Measurements from ENCODE around the gene ATAD3B.
"Not testable (repeated sequence)": the region's sequence is repeated elsewhere in the genome, so short reads cannot be mapped to it uniquely, and the experiment has no call there.

ATAD3B gene

DNA sequence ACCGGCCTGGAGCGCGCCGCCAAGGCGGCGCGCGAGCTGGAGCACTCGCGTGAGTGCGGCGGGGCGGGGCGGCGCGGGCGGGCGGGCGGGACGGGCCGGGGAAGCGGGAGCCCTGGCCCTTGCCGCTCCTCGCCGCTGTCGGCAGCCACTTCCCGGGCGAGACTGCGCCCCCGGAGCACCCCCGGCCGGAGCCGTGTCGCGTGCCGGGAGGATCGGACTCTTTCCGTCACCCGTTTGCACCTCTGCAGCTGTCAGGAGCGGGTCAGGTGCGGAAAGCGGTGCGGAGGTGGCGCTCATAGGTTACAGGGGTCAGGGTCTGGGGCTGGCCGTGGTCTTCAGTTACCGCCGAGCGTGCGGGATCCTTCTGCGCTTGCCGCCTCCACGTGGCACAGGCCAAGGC, 40.9 kb downstream of the ATAD3B start:
- H3K27ac Mint-ChIP-seq = peak overlapping the region; percentile 89
- H3K27me3 Mint-ChIP-seq, H3K9me3 Mint-ChIP-seq: not testable (repeated sequence)
- intact Hi-C loops (cut with micrococcal nuclease) = loop anchor here (5.0 kb wide), 1 partner anchor 105 kb away; the partner anchor contains the start of gene MIB2
- peaks cover 34% of the 10 kb centered on the region for H3K36me3 Mint-ChIP-seq (ENCODE audit: low read depth)
- peaks cover 14% of the 10 kb centered on the region for H3K4me1 Mint-ChIP-seq (ENCODE audit: low read depth)
- peak overlapping the region; percentile 72 for H3K4me3 Mint-ChIP-seq

DNA sequence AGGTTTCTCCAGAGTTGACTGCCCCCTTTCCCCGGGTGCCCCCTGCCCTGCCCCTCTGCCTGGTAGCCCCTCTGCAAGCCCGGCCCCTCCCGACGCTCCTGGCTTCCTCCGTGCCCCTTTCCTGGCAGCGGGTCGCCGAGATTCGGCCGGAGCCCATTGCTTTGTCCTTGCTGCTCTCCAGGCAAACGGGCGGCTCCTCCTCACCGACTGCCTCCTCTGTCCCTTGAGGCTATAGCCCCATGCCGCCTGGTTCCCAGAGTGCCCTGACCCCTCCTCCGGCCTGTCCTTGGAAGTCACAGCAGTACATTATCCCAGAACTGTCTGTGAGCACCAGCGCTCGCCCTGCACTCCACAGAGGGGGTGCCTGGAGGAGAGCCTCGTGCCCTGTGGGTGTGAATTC, 42.1 kb downstream of the ATAD3B start:
- not testable (repeated sequence) for H3K9me3 Mint-ChIP-seq, H3K27ac Mint-ChIP-seq, H3K27me3 Mint-ChIP-seq
- Mint-ChIP-seq H3K4me3 (peak overlapping the region; percentile 53), H3K36me3 (ENCODE audit: low read depth) (peaks cover 46% of the 10 kb centered on the region), H3K4me1 (ENCODE audit: low read depth) (peaks cover 14% of the 10 kb centered on the region)
- intact Hi-C loops (cut with micrococcal nuclease) = loop anchor here (5.0 kb wide), 1 partner anchor 104 kb away; the partner anchor contains the start of gene MIB2

DNA sequence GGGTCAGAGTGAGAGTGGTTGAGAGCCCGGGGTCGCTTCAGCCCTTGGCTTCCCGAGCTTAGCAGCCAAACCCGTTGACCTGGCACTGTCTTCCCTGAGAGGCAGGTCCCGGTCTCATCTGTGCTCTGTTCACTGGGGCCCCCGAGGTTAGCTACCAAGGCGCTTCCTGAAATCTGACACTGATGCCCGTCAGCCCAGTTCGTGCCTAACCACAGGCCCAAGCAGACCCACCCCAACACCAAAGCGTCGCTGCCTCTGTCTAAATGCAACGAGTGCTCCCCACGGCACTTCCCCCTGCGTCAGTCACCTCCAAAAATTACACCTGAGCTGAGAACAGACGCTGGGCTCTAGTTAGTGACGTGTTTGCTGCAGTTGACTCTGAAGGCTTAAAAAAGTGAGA, 42.8 kb downstream of the ATAD3B start:
- H3K27ac Mint-ChIP-seq, H3K9me3 Mint-ChIP-seq, H3K4me3 Mint-ChIP-seq, H3K27me3 Mint-ChIP-seq: not testable (repeated sequence)
- Mint-ChIP-seq H3K36me3 (ENCODE audit: low read depth) (peaks cover 50% of the 10 kb centered on the region), H3K4me1 (ENCODE audit: low read depth) (peaks cover 14% of the 10 kb centered on the region)
- intact Hi-C loops (cut with micrococcal nuclease) = loop anchor here (5.0 kb wide), 1 partner anchor 103 kb away; the partner anchor contains the start of gene MIB2

DNA sequence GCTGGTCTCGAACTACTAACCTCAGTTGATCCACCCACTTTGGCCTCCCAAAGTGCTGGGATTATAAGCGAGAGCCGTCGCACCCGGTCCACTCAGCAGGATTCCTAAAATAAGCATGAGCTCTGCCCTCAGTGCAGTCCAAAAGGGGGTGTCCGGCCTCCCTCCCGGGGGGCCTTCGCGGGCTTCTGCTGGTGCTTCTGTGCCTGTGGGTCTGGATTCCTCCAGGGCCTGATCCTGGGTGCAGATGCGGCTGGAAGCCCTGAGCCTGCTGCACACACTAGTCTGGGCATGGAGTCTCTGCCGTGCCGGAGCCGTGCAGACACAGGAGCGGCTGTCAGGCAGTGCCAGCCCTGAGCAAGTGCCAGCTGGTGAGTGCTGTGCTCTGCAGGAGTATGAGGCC, 45.4 kb downstream of the ATAD3B start:
- H3K4me1 Mint-ChIP-seq (ENCODE audit: low read depth); H3K4me3 Mint-ChIP-seq; H3K9me3 Mint-ChIP-seq; H3K27ac Mint-ChIP-seq; intact Hi-C loops (cut with micrococcal nuclease); H3K27me3 Mint-ChIP-seq: not testable (repeated sequence)
- peaks cover 67% of the 10 kb centered on the region for H3K36me3 Mint-ChIP-seq (ENCODE audit: low read depth)

DNA sequence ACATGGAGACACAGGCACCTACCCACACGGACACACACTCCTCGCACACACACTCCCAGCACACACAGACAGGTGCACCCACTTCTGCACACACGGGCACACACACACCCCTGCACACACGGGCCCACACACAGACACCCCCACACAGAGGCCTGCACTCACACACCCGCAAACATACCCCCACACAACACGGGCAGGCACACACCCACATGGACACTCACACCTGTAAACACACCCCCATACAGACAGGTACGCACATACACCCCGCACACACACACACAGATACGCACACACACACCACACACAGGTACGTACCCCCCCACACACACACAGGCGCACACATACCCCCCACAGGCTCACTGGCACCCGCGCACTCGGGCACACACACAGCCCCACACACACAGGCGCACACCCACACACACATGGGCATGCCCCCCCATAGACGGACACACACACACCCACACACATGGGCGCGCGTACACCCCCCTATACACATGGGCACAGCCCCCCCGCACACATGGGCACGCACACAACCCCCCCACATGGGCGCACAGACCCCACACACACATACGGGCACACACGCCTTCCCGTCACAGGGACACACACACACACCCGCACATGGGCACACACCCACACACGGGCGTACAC, 46.5 kb downstream of the ATAD3B start:
- no peaks in the 10 kb centered on the region for H3K27me3 Mint-ChIP-seq
- no peak overlapping the region for H3K4me3 Mint-ChIP-seq
- no peak overlapping the region for H3K27ac Mint-ChIP-seq
- intact Hi-C loops (cut with micrococcal nuclease) = no loop called here
- H3K9me3 Mint-ChIP-seq = no peaks in the 10 kb centered on the region
- H3K4me1 Mint-ChIP-seq (ENCODE audit: low read depth) = peaks cover 7% of the 10 kb centered on the region
- peaks cover 75% of the 10 kb centered on the region for H3K36me3 Mint-ChIP-seq (ENCODE audit: low read depth)

DNA sequence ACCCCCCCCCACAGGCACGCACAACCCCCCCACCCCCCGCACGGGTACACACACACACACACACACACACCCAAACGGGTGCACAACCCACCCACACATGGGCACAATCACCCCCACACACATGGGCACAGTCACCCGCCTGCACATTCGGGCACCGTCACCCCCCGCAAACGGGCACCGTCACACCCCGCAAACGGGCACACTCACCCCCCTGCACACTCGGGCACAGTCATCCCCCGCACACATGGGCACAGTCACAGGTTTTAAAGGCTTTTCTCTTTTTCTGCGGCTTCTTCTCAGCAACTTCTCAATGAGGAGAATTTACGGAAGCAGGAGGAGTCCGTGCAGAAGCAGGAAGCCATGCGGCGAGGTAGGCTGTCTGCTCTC, 47.0 kb downstream of the ATAD3B start:
- H3K27me3 Mint-ChIP-seq; H3K9me3 Mint-ChIP-seq; H3K4me1 Mint-ChIP-seq (ENCODE audit: low read depth); H3K27ac Mint-ChIP-seq; intact Hi-C loops (cut with micrococcal nuclease); H3K4me3 Mint-ChIP-seq: not testable (repeated sequence)
- H3K36me3 Mint-ChIP-seq (ENCODE audit: low read depth) = peaks cover 81% of the 10 kb centered on the region

DNA sequence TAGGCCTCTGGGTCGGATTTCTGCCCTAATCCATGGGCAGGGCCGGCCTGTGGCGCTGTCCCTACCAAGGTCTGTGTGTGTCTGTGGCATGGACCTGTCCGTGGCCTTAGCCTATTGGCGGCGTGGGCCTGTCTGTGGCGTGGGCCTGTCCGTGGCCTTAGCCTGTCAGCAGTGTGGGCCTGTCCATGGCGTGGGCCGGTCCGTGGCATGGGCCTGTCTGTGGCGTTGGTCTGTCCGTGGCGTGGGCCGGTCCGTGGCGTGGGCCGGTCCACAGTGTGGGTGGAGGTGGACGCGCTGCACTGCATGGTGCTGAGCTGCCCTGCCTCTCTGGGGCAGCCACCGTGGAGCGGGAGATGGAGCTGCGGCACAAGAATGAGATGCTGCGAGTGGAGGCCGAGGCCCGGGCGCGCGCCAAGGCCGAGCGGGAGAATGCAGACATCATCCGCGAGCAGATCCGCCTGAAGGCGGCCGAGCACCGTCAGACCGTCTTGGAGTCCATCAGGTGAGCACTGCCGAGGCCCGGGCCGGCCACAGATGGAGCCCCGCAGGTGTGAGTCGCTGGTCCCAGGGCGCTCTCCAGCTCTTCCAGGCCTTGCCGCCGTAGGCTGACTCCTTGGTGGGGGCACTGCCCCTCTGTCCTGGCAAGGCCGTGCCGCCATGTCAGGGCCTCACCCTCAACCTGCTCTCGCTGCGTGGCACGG, 48.4 kb downstream of the ATAD3B start:
- H3K27me3 Mint-ChIP-seq; H3K4me3 Mint-ChIP-seq; intact Hi-C loops (cut with micrococcal nuclease); H3K27ac Mint-ChIP-seq; H3K9me3 Mint-ChIP-seq; H3K4me1 Mint-ChIP-seq (ENCODE audit: low read depth): not testable (repeated sequence)
- peaks cover 89% of the 10 kb centered on the region for H3K36me3 Mint-ChIP-seq (ENCODE audit: low read depth)

DNA sequence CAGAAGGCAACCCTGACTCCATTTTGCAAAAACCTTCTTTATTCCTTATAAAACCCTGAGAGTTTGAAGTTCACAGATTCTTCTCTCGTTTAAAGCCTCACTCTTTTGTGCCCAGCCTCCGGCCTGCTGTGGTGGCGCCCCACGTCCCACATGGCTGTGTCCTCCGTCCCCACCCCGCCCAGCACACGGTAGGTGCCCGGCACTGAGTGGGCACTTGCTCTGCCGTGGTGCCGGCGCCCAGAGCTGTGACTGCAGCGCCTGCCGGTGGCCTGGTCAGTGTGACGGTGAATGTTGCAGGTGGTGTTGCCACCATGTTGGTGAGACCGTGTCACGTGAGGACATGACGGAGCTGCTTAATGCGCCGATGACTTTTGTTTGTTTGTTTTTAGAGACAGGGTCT, 49.8 kb downstream of the ATAD3B start:
- no peaks in the 10 kb centered on the region for H3K27me3 Mint-ChIP-seq
- no peak overlapping the region for H3K27ac Mint-ChIP-seq
- no peaks in the 10 kb centered on the region for H3K4me1 Mint-ChIP-seq (ENCODE audit: low read depth)
- intact Hi-C loops (cut with micrococcal nuclease) = no loop called here
- H3K36me3 Mint-ChIP-seq (ENCODE audit: low read depth) = peaks cover 90% of the 10 kb centered on the region
- no peaks in the 10 kb centered on the region for H3K9me3 Mint-ChIP-seq
- H3K4me3 Mint-ChIP-seq = no peak overlapping the region

DNA sequence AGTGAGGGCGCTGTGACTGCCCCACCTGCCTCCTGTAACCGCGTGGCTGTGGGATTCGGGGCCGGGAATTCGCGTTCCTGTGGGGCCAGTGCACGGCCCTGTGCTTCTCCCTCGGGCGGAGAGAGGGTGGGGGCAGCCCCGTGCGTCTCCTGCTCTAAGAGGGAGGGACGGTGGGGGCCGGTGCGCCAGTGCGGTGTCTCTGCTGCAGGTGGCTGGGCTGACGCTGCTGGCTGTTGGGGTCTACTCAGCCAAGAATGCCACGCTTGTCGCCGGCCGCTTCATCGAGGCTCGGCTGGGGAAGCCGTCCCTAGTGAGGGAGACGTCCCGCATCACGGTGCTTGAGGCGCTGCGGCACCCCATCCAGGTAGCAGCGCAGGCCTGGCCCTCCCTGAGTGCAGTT, 51.0 kb downstream of the ATAD3B start:
- H3K27ac Mint-ChIP-seq; H3K4me3 Mint-ChIP-seq; H3K4me1 Mint-ChIP-seq (ENCODE audit: low read depth); H3K27me3 Mint-ChIP-seq; intact Hi-C loops (cut with micrococcal nuclease); H3K9me3 Mint-ChIP-seq: not testable (repeated sequence)
- H3K36me3 Mint-ChIP-seq (ENCODE audit: low read depth) = peaks cover 89% of the 10 kb centered on the region

DNA sequence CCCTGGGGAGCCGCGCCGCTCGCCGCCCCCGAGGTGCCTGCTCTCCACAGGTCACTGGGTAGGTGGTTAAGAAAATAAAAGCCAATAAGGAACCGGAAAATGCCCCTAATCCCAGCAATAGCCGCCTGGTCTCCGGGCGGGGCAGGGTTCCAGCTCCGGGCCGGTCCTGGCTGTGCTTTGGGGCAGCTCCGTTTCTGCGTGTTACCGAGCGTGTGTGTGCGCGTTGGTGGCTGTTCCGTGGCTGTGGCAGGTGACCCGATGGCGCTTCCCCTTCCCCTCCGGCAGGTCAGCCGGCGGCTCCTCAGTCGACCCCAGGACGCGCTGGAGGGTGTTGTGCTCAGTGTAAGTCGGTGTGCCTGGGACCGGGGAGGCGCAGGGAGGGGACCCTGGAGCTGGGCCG, 51.7 kb downstream of the ATAD3B start:
- H3K4me1 Mint-ChIP-seq (ENCODE audit: low read depth); H3K4me3 Mint-ChIP-seq; H3K9me3 Mint-ChIP-seq; H3K27me3 Mint-ChIP-seq; intact Hi-C loops (cut with micrococcal nuclease); H3K27ac Mint-ChIP-seq: not testable (repeated sequence)
- peaks cover 89% of the 10 kb centered on the region for H3K36me3 Mint-ChIP-seq (ENCODE audit: low read depth)

DNA sequence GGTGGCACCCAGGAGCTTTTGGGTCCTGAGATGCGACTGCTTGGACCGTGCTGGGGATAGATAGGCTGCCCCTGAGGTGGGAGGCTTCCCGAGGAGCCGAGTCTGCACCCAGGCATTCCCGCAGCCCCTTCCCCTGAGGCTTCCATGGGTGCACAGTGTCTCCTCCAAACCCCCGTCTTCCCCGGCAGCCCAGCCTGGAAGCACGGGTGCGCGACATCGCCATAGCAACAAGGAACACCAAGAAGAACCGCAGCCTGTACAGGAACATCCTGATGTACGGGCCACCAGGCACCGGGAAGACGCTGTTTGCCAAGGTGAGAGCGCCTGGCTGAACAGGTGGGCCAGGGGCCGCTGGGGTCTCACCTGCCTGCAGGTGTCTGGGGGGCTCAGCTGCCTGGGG, 52.1 kb downstream of the ATAD3B start:
- H3K27ac Mint-ChIP-seq; H3K4me3 Mint-ChIP-seq; intact Hi-C loops (cut with micrococcal nuclease); H3K9me3 Mint-ChIP-seq; H3K4me1 Mint-ChIP-seq (ENCODE audit: low read depth); H3K27me3 Mint-ChIP-seq: not testable (repeated sequence)
- H3K36me3 Mint-ChIP-seq (ENCODE audit: low read depth) = peaks cover 89% of the 10 kb centered on the region

DNA sequence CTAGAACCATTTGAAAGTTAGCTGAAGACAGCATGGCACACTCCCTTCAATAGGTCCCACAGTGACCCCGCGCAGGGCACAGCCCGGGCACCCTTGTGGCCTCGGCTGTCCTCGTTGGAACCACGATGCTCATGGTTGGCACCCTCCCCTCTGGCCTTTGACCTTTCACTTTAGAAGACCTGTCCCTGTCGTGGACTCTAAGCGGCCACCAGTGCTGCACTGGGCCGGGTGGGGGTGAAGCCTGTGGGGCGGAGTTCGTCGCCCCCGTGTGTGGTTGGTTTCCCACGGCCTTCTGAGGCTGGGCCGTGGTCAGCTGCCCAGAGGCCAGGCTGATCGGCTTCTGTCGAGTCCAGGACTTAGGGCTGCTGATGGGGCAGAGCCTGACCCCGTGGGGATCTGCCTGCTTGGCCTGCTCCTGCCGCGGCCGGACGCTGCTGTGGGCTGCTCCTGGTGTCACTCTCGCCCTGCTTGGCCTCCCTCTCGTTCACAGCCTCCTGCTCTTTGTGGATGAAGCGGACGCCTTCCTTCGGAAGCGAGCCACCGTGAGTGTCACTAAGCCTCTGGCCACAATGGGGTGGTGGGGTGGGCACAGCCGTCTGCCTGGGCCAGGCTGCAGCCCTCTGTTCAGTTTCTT, 53.3 kb downstream of the ATAD3B start:
- peaks cover 94% of the 10 kb centered on the region for H3K36me3 Mint-ChIP-seq (ENCODE audit: low read depth)

DNA sequence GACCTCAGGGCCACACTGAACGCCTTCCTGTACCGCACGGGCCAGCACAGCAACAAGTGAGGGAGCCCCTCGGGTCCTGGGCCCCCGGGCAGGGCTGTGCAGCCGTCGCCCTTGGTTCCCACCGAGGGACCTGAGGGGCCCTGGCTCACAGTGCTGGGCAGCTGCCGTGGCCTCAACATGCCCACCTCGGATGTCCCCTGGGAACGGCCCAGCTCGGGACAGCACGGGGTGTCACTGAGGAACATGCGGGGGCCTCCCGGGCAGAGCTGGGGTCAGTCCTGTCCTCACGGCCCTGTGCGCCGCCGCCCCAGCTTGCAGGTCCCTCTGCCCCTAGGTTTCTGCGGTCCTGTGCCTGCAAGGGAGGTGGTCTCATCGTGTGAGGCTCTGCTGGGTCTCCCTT, 54.9 kb downstream of the ATAD3B start:
- H3K36me3 Mint-ChIP-seq (ENCODE audit: low read depth) = peaks cover 91% of the 10 kb centered on the region
- H3K4me3 Mint-ChIP-seq; H3K27me3 Mint-ChIP-seq; H3K27ac Mint-ChIP-seq; H3K9me3 Mint-ChIP-seq; intact Hi-C loops (cut with micrococcal nuclease); H3K4me1 Mint-ChIP-seq (ENCODE audit: low read depth): not testable (repeated sequence)

More for the DNA sequence above, 53.3 kb downstream of the ATAD3B start:
- H3K4me3 Mint-ChIP-seq; H3K27me3 Mint-ChIP-seq; intact Hi-C loops (cut with micrococcal nuclease); H3K27ac Mint-ChIP-seq; H3K4me1 Mint-ChIP-seq (ENCODE audit: low read depth); H3K9me3 Mint-ChIP-seq: not testable (repeated sequence)

DNA sequence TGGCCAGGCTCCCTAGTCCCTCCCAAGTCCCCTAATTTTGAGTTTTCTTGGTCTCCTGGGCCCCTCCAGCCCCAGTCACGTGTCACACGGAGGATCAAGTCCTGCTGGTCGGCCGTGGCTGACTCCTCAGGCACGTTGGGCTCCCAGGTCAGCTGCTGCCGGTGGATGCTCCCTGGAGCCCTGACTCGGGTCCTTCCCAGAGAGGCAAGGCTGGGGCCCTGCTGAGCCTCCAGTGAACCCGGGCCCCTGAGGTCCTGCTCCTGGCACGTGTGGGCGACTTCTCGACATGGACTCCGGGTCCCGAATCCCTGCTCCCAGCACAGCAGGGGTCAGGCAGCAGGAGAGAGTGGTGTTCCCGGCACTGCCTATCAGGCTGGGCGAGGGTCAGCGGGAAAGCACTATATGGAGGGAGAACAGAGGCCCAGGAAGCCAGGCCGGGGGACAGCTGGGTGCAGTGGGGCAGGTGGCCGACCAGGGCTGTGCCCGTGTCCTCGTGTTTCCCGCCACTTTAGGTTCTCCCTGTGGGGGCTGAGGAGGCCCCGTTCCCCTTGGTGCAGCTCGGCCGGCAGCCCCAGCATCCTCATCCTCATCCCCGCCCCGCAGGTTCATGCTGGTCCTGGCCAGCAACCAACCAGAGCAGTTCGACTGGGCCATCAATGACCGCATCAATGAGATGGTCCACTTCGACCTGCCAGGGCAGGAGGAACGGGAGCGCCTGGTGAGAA, 55.7 kb downstream of the ATAD3B start:
- Mint-ChIP-seq H3K4me3 (no peak overlapping the region), H3K4me1 (ENCODE audit: low read depth) (no peaks in the 10 kb centered on the region), H3K27me3 (no peaks in the 10 kb centered on the region), H3K27ac (no peak overlapping the region), H3K36me3 (ENCODE audit: low read depth) (peaks cover 91% of the 10 kb centered on the region), H3K9me3 (peaks cover 15% of the 10 kb centered on the region)
- intact Hi-C loops (cut with micrococcal nuclease) = no loop called here
